HL-60 (cell line): ENCODE data around the gene PGM2L1.

Experiments
- DNase-seq, 2 experiments: peaks; one replicate each; pipeline ENCODE4 v3.0.0-alpha.2; 2010 to 2020; ENCODE audit warnings: low read depth in 1 of 2, low spot score in 1 of 2
- H3K27ac ChIP-seq: fragments of 250-450 bp; sonication (Bioruptor Pico); replicated peaks from 2 replicates; pipeline ENCODE4 v1.5.1; 2020; ENCODE audit warnings: mild to moderate bottlenecking, moderate library complexity
- H3K27me3 ChIP-seq: fragments of 250-450 bp; sonication (Bioruptor Pico); 2 replicates; pipeline ENCODE4 v1.5.1; 2021; ENCODE audit warnings: mild to moderate bottlenecking, moderate library complexity; ENCODE audit not compliant: insufficient read depth, poor library complexity, severe bottlenecking
- H3K4me3 ChIP-seq: replicated peaks from 2 replicates; pipeline ENCODE4 v1.5.1; 2011; ENCODE audit warnings: mild to moderate bottlenecking, control low read depth, low read length; ENCODE audit not compliant: insufficient read depth
- GABPA ChIP-seq: IDR thresholded peaks from 2 replicates; pipeline ENCODE4 v1.6.1; 2012; ENCODE audit warnings: low read depth
- POLR2AphosphoS5 ChIP-seq: IDR thresholded peaks from 2 replicates; pipeline ENCODE4 v1.6.1; 2012; ENCODE audit warnings: low read depth
- SPI1 ChIP-seq: IDR thresholded peaks from 2 replicates; pipeline ENCODE4 v1.6.1; 2012; ENCODE audit warnings: low read depth, mild to moderate bottlenecking, borderline replicate concordance
- TF ChIP-seq, protein P1 (sequence below): IDR thresholded peaks from one replicate; pipeline ENCODE4 v1.5.1; 2011; ENCODE audit warnings: low read length, control low read depth, inconsistent platforms; ENCODE audit not compliant: insufficient read depth
- TF ChIP-seq, protein P2 (sequence below): IDR thresholded peaks from 2 replicates; pipeline ENCODE4 v1.6.1; 2012; ENCODE audit warnings: low read depth; ENCODE audit not compliant: insufficient replicate concordance

PGM2L1 gene

DNA sequence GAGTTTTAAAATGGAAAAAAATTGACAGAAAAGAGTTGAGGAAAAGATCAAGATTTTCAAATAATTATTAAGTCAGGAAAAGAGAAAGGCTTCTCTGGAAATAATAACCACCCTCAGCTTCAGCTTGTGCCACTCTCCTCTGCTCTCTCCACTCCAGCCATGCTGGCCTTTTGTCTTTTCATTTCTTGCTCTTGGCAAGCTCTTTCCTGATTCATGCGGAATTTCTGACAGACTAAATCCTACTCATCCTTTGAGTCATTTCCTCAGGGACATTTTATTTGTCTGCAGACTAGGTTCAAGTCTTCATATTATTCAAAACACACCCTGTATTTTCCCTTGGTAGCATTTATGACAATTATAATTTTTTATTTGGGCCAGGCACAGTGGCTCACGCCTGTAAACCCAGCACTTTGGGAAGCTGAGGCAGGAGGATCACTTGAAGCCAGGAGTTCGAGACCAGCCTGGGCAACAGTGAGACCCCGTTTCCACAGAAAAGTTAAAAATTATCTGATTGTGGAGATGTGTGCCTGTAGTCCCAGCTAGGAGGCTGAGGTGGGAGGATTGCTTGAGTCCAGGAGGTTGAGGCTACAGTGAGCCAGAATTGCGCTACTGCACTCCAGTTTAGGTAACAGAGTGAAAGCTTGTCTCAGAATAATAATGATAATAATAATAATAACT is 79.0 kb downstream of the PGM2L1 start:
- no peak for DNase-seq
- Histone ChIP-seq H3K27ac (no peak overlapping the region), H3K27me3 (no peaks in the 10 kb centered on the region), H3K4me3 (no peak overlapping the region)
- TF ChIP-seq SPI1 (no peak), POLR2AphosphoS5 (no peak), GABPA (no peak)
- TF ChIP-seq, protein P1, sequence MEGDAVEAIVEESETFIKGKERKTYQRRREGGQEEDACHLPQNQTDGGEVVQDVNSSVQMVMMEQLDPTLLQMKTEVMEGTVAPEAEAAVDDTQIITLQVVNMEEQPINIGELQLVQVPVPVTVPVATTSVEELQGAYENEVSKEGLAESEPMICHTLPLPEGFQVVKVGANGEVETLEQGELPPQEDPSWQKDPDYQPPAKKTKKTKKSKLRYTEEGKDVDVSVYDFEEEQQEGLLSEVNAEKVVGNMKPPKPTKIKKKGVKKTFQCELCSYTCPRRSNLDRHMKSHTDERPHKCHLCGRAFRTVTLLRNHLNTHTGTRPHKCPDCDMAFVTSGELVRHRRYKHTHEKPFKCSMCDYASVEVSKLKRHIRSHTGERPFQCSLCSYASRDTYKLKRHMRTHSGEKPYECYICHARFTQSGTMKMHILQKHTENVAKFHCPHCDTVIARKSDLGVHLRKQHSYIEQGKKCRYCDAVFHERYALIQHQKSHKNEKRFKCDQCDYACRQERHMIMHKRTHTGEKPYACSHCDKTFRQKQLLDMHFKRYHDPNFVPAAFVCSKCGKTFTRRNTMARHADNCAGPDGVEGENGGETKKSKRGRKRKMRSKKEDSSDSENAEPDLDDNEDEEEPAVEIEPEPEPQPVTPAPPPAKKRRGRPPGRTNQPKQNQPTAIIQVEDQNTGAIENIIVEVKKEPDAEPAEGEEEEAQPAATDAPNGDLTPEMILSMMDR = no peak
- TF ChIP-seq, protein P2, sequence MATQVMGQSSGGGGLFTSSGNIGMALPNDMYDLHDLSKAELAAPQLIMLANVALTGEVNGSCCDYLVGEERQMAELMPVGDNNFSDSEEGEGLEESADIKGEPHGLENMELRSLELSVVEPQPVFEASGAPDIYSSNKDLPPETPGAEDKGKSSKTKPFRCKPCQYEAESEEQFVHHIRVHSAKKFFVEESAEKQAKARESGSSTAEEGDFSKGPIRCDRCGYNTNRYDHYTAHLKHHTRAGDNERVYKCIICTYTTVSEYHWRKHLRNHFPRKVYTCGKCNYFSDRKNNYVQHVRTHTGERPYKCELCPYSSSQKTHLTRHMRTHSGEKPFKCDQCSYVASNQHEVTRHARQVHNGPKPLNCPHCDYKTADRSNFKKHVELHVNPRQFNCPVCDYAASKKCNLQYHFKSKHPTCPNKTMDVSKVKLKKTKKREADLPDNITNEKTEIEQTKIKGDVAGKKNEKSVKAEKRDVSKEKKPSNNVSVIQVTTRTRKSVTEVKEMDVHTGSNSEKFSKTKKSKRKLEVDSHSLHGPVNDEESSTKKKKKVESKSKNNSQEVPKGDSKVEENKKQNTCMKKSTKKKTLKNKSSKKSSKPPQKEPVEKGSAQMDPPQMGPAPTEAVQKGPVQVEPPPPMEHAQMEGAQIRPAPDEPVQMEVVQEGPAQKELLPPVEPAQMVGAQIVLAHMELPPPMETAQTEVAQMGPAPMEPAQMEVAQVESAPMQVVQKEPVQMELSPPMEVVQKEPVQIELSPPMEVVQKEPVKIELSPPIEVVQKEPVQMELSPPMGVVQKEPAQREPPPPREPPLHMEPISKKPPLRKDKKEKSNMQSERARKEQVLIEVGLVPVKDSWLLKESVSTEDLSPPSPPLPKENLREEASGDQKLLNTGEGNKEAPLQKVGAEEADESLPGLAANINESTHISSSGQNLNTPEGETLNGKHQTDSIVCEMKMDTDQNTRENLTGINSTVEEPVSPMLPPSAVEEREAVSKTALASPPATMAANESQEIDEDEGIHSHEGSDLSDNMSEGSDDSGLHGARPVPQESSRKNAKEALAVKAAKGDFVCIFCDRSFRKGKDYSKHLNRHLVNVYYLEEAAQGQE = no peak

DNA sequence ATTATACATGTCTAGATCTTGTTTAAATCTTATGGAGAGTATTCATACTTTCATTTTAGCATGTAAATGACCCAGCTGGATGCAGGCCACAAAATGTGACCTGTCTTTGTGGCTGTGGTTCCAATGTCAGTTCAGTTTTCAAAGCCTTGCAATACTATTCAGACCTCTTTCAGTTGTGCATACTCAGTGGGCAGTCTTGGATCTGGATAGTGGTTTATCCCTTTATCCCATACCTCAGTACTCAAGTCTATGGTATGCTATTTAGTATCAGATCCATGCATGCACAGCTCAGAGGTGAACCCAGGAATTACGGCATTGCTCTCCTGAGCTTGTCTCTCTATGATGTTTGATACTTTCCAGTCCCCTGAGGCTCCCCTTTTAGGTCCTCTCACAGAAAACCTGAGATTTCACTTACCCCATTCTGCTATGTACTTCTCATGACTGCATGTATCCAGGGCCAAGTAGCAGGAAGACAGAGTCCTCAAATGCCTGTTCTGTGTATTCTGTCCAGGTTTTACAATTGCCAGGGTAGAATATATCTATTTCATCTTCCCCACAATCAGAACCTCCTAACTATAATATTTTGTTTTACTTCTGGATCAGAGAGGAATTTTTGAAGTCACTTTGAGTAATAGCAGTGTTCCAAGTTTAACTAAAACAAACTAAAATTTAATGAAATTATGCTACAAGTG is 79.8 kb downstream of the PGM2L1 start:
- H3K27ac ChIP-seq = no peak overlapping the region
- H3K4me3 ChIP-seq = no peak overlapping the region
- no peak for DNase-seq
- H3K27me3 ChIP-seq = no peaks in the 10 kb centered on the region
- TF ChIP-seq, protein P1 = no peak
- TF ChIP-seq SPI1 (no peak), GABPA (no peak), POLR2AphosphoS5 (no peak)
- TF ChIP-seq, protein P2 = no peak

DNA sequence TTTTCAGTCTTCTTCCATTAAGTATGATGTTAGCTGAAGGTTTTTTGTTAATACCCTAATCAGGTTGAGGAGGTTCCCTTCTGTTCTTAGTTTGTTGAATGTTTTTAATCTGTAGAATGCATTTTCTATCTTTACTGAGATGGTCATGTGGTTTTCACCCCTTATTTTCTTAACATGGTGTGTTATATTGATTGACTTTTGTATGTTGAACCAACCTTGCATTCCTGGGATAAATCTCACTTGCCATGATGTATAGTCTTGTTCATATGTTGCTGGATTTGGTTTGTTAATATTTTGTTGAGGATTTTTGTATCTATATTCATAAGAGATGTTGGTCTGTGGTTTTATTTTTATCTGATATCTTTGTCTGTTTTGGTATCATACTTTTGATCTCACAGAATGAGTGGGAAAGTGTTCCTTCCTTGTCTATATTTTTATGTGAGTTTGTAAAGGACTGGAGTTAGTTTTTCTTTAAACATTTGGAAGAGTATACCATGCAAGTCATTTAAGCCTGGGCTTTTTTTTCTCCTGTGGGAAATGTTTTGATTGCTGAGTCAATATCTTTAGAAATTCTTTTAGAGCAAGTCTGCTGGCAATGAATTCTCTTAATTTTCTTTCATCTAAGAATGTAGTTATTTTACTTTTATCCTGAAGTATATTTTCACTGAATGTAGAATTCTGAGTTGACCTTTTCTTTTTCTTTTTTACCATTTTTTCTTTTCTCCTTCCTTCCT is 81.3 kb downstream of the PGM2L1 start:
- Histone ChIP-seq H3K27me3 (no peaks in the 10 kb centered on the region), H3K27ac (no peak overlapping the region), H3K4me3 (no peak overlapping the region)
- TF ChIP-seq POLR2AphosphoS5 (no peak), GABPA (no peak), SPI1 (no peak)
- TF ChIP-seq, protein P1 = no peak
- TF ChIP-seq, protein P2 = no peak
- no peak for DNase-seq
